SK-N-SH (cell line): ENCODE measurements around the gene SSTR1. TPM values are rescaled to one million over a fixed set of nuclear protein-coding genes. Genes with fewer than 3 reads are reported as not detected.

ENCODE experiments used
- CTCF ChIA-PET: fragments of 300-600, 350-600 bp; formaldehyde crosslinking; extraction: SDS; loops from one replicate; lab custom pipeline; 2021; lab: Yijun Ruan, JAX
- POLR2A ChIA-PET: fragments of 350-600 bp; sonication (Branson Sonifier 250); formaldehyde crosslinking; extraction: SDS; loops from one replicate; lab custom pipeline; 2020; ENCODE audit warnings: antibody characterized with exemption, inconsistent platforms; lab: Yijun Ruan, JAX
- DNase-seq: peaks from one replicate; pipeline ENCODE4 v3.0.0; 2012
- H2AFZ ChIP-seq: fragments of 200-600 bp; sonication (generic); 2 replicates; pipeline ENCODE4 v1.8.1; 2016; ENCODE audit warnings: antibody characterized with exemption, mild to moderate bottlenecking, low read depth
- H3F3A ChIP-seq: fragments of 200-600 bp; sonication (generic); replicated peaks from 2 replicates; pipeline ENCODE3; 2016; ENCODE audit warnings: antibody characterized with exemption, mild to moderate bottlenecking; ENCODE audit not compliant: insufficient read depth
- H3K27ac ChIP-seq, 2 experiments: fragments of 200-500 bp in 1 of 2; fragments of 200-600 bp in 1 of 2; sonication (Bioruptor generic) in 1 of 2; sonication (generic), shearing (Covaris generic) in 1 of 2; 2 replicates each; pipeline versions ENCODE4 v1.5.1 to v1.6.1; 2014 to 2016; ENCODE audit warnings: low read depth in 2 of 2, inconsistent platforms in 1 of 2, low read length in 1 of 2, mild to moderate bottlenecking in 1 of 2, mixed read lengths in 1 of 2
- H3K27me3 ChIP-seq: fragments of 200-600 bp; sonication (generic), shearing (Covaris generic); 2 replicates; pipeline ENCODE4 v1.6.1; 2016; ENCODE audit warnings: mixed run types; ENCODE audit not compliant: insufficient read depth
- H3K36me3 ChIP-seq, 2 experiments: fragments of 200-500 bp in 1 of 2; fragments of 200-600 bp in 1 of 2; sonication (Bioruptor generic) in 1 of 2; sonication (generic) in 1 of 2; replicated peaks in 1 of 2; 2 replicates each; pipeline versions ENCODE3 to v1.5.1; 2014 to 2016; ENCODE audit warnings: low read length in 1 of 2, mild to moderate bottlenecking in 1 of 2; ENCODE audit not compliant: insufficient read depth in 2 of 2, control insufficient read depth in 1 of 2
- H3K4me1 ChIP-seq, 2 experiments: fragments of 200-500 bp in 1 of 2; fragments of 200-600 bp in 1 of 2; sonication (Bioruptor generic) in 1 of 2; sonication (generic), shearing (Covaris generic) in 1 of 2; 2 replicates each; pipeline versions ENCODE4 v1.5.1 to v1.6.1; 2014 to 2016; ENCODE audit warnings: low read depth in 1 of 2, low read length in 1 of 2, mixed run types in 1 of 2; ENCODE audit not compliant: insufficient read depth in 2 of 2, control insufficient read depth in 1 of 2
- H3K4me2 ChIP-seq: fragments of 200-600 bp; sonication (generic), shearing (Covaris generic); 2 replicates; pipeline ENCODE4 v1.6.1; 2017; ENCODE audit warnings: mixed run types
- H3K4me3 ChIP-seq, 2 experiments: fragments of 200-500 bp in 1 of 2; fragments of 200-600 bp in 1 of 2; sonication (Bioruptor generic) in 1 of 2; sonication (generic), shearing (Covaris generic) in 1 of 2; 2 replicates each; pipeline versions ENCODE4 v1.5.1 to v1.8.1; 2014 to 2016; ENCODE audit warnings: low read depth in 2 of 2, inconsistent platforms in 1 of 2, low read length in 1 of 2, mild to moderate bottlenecking in 1 of 2, mixed read lengths in 1 of 2, moderate library complexity in 1 of 2
- H3K79me2 ChIP-seq: fragments of 200-600 bp; sonication (generic); 2 replicates; pipeline ENCODE4 v1.8.1; 2017; ENCODE audit warnings: mild to moderate bottlenecking; ENCODE audit not compliant: insufficient read depth
- H3K9ac ChIP-seq: fragments of 200-600 bp; sonication (generic); 2 replicates; pipeline ENCODE4 v1.6.1; 2017; ENCODE audit warnings: mixed run types
- H3K9me2 ChIP-seq: fragments of 200-600 bp; sonication (generic); 2 replicates; pipeline ENCODE4 v1.6.1; 2017; ENCODE audit warnings: mixed run types
- H3K9me3 ChIP-seq: fragments of 200-600 bp; sonication (generic); 2 replicates; pipeline ENCODE4 v1.6.1; 2017; ENCODE audit warnings: mixed run types, mild to moderate bottlenecking, moderate library complexity
- H4K20me1 ChIP-seq: fragments of 200-600 bp; sonication (generic); 2 replicates; pipeline ENCODE4 v1.6.1; 2017; ENCODE audit warnings: mild to moderate bottlenecking, mixed run types; ENCODE audit not compliant: insufficient read depth
- CHD2 ChIP-seq: fragments of 150-350 bp; IDR thresholded peaks from 2 replicates; pipeline ENCODE4 v1.6.1; 2018; ENCODE audit warnings: low read length; ENCODE audit not compliant: partially characterized antibody
- ELF1 ChIP-seq: IDR thresholded peaks from 2 replicates; pipeline ENCODE4 v1.4.0; 2012
- FOXJ3 ChIP-seq: sonication (generic); formaldehyde crosslinking; IDR thresholded peaks from 2 replicates; pipeline ENCODE4 v1.5.1; 2020; ENCODE audit warnings: mild to moderate bottlenecking, missing genetic modification reagents
- GABPA ChIP-seq: IDR thresholded peaks from 2 replicates; pipeline ENCODE4 v1.4.0; 2012; ENCODE audit warnings: low read depth, mild to moderate bottlenecking
- GATA2 ChIP-seq: sonication (generic); formaldehyde crosslinking; IDR thresholded peaks from 2 replicates; pipeline ENCODE4 v1.5.0; 2020; ENCODE audit warnings: mild to moderate bottlenecking, missing genetic modification reagents
- MEF2A ChIP-seq: IDR thresholded peaks from 2 replicates; pipeline ENCODE4 v1.4.0; 2012; ENCODE audit warnings: low read depth, borderline replicate concordance
- MXI1 ChIP-seq: IDR thresholded peaks from 2 replicates; pipeline ENCODE4 v1.6.1; 2012; ENCODE audit warnings: mild to moderate bottlenecking, low read depth, low read length, improper control_type of control experiment
- NFIC ChIP-seq: IDR thresholded peaks from 2 replicates; pipeline ENCODE4 v1.4.0; 2012; ENCODE audit warnings: borderline replicate concordance
- NRF1 ChIP-seq: IDR thresholded peaks from 2 replicates; pipeline ENCODE4 v1.6.1; 2012; ENCODE audit warnings: low read depth, mild to moderate bottlenecking, low read length
- POLR2AphosphoS5 ChIP-seq: IDR thresholded peaks from 2 replicates; pipeline ENCODE4 v1.6.1; 2012; ENCODE audit warnings: low read depth, low read length
- RCOR1 ChIP-seq: fragments of 150-350 bp; IDR thresholded peaks from 2 replicates; pipeline ENCODE4 v1.6.1; 2017; ENCODE audit warnings: antibody characterized with exemption, low read length
- RFX5 ChIP-seq: IDR thresholded peaks from 2 replicates; pipeline ENCODE4 v1.6.1; 2012; ENCODE audit warnings: mild to moderate bottlenecking, improper control_type of control experiment, low read length
- SMC3 ChIP-seq: IDR thresholded peaks from 2 replicates; pipeline ENCODE4 v1.6.1; 2012; ENCODE audit warnings: low read depth, low read length, improper control_type of control experiment
- TEAD4 ChIP-seq: IDR thresholded peaks from 2 replicates; pipeline ENCODE4 v1.4.0; 2012; ENCODE audit warnings: mild to moderate bottlenecking, borderline replicate concordance; ENCODE audit not compliant: insufficient read depth
- WGBS: methylation state at CpG from one replicate; pipeline ENCODE4 v1.1.6; 2017; ENCODE audit warnings: low lambda C conversion rate; 5-methylcytosine and 5-hydroxymethylcytosine counted together
- polyA plus RNA-seq, 3 experiments: library from polyadenylated mRNA; depleted of rRNA; stranded (reverse); fragments of >200 nt; gene quantifications; 2 replicates each; pipeline ENCODE4 v1.2.3, GENCODE V29; 2012
- TF ChIP-seq, protein P1 (sequence below): IDR thresholded peaks from 2 replicates; pipeline ENCODE4 v1.4.0; 2012; ENCODE audit warnings: low read depth, borderline replicate concordance
- TF ChIP-seq, protein P2 (sequence below): fragments of 200-600 bp; sonication (generic); IDR thresholded peaks from 2 replicates; pipeline ENCODE4 v1.6.1; 2017; ENCODE audit warnings: antibody characterized with exemption, mild to moderate bottlenecking, moderate library complexity
- TF ChIP-seq, protein P3 (sequence below): fragments of 150-350 bp; IDR thresholded peaks from 2 replicates; pipeline ENCODE4 v1.6.1; 2016; ENCODE audit warnings: mild to moderate bottlenecking, low read depth, low read length

SSTR1 gene
- polyA plus RNA-seq, 1 of the 3 experiments (the other 2 are of a cell fraction), result 0.08 TPM

DNA sequence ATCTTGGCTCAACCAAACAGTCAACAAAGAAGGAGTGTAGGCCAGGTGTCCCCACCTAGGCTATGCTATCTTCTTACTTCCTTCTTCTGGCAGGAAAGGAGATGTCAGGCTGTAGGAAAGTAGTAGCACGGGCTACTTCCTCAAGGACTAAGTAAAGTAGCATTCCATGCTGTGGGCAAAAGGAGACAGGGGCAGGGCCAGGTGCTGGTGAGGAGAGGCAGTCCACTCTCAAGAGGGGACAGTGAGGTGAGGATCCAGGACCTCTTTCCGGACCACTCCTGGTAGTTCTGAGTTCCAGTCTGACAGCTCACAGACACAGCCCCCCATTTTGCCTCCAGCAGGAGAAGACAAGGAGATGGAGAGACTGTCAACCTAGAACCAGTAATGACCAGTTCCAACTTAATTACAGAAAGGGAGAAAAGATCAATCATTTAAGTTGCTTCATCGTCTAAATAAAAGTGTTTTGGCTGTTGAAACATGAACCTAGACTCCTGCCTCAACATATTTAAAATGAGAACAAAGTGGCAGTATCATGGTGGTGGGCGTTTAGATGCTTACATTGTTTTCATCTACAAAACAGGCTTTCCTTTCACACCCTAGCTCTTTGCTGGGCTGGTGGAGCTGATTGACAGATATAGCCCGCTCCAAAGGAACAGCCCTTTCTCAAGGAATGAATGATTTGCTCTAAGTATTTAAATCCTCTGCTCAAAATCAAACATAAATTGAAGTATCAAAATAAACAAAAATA, 5.1 kb upstream of the SSTR1 start:
- Histone ChIP-seq H3K36me3 (no peaks in the 10 kb centered on the region), H3K4me3 (no peak overlapping the region), H2AFZ (no peak overlapping the region), H3K79me2 (no peaks in the 10 kb centered on the region), H3K9ac (no peak overlapping the region), H4K20me1 (no peaks in the 10 kb centered on the region), H3K9me3 (no peaks in the 10 kb centered on the region), H3K4me1 (no peaks in the 10 kb centered on the region), H3F3A (peaks cover 2% of the 10 kb centered on the region), H3K9me2 (no peaks in the 10 kb centered on the region), H3K27ac (no peak overlapping the region), H3K4me2 (no peak overlapping the region), H3K27me3 (no peaks in the 10 kb centered on the region)
- ChIA-PET CTCF (no interaction called here), POLR2A (no interaction called here)
- no peak for DNase-seq
- 3% methylated on average over 5 of the region's 5 CpGs for WGBS
- TF ChIP-seq RFX5, result no peak
- TF ChIP-seq, protein P1, sequence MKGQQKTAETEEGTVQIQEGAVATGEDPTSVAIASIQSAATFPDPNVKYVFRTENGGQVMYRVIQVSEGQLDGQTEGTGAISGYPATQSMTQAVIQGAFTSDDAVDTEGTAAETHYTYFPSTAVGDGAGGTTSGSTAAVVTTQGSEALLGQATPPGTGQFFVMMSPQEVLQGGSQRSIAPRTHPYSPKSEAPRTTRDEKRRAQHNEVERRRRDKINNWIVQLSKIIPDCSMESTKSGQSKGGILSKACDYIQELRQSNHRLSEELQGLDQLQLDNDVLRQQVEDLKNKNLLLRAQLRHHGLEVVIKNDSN, result no peak
- TF ChIP-seq FOXJ3 (CRISPR knock-in tag), result no peak
- TF ChIP-seq TEAD4, result no peak
- no peak for TF ChIP-seq NFIC
- TF ChIP-seq, protein P2, sequence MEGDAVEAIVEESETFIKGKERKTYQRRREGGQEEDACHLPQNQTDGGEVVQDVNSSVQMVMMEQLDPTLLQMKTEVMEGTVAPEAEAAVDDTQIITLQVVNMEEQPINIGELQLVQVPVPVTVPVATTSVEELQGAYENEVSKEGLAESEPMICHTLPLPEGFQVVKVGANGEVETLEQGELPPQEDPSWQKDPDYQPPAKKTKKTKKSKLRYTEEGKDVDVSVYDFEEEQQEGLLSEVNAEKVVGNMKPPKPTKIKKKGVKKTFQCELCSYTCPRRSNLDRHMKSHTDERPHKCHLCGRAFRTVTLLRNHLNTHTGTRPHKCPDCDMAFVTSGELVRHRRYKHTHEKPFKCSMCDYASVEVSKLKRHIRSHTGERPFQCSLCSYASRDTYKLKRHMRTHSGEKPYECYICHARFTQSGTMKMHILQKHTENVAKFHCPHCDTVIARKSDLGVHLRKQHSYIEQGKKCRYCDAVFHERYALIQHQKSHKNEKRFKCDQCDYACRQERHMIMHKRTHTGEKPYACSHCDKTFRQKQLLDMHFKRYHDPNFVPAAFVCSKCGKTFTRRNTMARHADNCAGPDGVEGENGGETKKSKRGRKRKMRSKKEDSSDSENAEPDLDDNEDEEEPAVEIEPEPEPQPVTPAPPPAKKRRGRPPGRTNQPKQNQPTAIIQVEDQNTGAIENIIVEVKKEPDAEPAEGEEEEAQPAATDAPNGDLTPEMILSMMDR, result no peak
- TF ChIP-seq MXI1, result no peak
- no peak for TF ChIP-seq NRF1
- no peak for TF ChIP-seq GATA2 (CRISPR knock-in tag)
- TF ChIP-seq GABPA, result no peak
- no peak for TF ChIP-seq CHD2
- no peak for TF ChIP-seq SMC3
- no peak for TF ChIP-seq RCOR1
- TF ChIP-seq MEF2A, result no peak
- TF ChIP-seq POLR2AphosphoS5, result no peak
- no peak for TF ChIP-seq ELF1
- TF ChIP-seq, protein P3, sequence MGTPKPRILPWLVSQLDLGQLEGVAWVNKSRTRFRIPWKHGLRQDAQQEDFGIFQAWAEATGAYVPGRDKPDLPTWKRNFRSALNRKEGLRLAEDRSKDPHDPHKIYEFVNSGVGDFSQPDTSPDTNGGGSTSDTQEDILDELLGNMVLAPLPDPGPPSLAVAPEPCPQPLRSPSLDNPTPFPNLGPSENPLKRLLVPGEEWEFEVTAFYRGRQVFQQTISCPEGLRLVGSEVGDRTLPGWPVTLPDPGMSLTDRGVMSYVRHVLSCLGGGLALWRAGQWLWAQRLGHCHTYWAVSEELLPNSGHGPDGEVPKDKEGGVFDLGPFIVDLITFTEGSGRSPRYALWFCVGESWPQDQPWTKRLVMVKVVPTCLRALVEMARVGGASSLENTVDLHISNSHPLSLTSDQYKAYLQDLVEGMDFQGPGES, result no peak
- TF ChIP-seq, all 33 proteins: peak for 0
